T-helper 9 cell (primary cell): Measurements from ENCODE around the gene GABRB1.

Experiments
- DNase-seq: peaks from one replicate; pipeline ENCODE4 v3.0.0-alpha.2; 2020

The GABRB1 gene

DNA sequence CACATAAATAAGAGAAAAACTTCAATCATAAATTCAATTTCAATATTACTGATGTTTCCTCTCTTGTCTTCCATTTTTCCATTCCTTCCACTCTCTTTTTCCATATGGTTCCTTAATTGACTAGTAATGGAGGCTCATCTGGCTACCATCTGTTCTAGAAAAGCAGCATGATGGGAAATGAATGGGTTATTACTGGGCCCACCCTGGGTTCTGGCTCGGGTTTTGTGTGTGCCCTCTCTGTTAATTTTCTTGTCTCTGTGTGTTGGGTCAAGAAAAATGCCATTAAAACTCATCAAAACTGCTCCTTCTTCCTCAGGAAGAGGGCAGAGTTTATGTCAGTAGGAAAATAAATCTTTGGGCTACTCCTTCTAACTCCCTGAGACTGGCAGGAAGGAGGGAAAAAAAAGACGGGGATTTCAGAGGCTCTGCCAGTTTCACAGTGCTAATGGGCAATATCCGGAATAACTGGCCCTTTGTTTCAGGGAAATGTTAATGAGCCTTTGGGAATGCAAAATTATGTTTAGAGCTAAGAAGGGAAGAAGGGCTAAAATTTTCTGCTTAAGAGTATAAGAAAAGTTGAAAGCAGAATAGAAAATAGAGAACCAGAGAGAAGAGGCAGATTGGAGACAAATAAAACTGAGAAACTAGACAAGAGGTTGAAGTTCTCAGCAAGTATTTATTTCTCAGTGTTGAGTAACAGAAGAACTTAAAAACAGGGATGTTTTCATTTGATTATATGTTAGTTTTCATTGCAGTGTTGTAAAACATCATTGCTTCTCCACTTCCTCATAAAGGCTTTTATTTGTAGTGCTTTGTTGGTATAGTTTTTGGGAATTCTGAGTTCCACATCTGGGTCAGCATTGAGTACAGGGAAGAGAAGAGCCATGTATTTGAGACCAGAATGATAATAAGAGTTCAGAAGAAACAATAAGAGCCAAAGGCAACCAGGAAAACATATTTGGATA is 19.7 kb downstream of the GABRB1 start:
- DNase-seq: no peak

DNA sequence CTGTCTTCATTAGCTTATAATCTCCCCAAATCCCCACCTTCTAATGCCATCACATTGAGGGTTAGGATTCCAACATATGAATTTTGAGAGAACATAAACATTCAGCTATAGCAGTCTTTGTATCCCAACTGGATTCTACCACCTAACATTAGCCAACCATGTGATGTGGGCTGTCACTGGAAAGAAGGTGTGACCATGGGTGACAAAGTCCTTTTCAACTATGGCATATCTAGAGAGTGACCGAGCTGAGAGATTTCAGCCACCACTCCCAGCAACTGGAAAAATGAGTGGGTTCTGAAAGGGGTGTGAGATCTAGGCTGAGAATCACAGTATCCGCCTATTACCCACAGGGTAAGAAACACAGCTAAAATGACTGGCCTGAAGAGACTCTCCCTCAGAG is 22.1 kb downstream of the GABRB1 start:
- no peak for DNase-seq

DNA sequence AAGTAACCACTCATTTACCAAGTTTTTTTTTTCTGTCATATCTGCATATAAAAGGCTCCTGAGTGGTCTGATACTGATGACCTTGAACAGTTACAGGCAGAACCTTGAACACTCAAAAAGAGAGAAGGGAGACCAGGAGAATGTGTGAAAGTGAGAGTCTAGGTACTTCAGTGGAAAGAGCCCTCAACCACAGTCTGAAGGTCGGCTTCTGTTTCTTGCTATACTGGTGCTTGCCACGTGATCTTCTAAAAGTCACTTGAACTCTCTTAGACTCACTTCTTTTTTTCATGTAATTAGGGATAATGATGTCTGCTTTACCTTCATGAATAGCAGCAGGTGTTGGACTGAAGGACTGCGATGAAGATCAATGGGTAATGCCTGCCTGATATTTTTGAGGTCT is 22.8 kb downstream of the GABRB1 start:
- no peak for DNase-seq

DNA sequence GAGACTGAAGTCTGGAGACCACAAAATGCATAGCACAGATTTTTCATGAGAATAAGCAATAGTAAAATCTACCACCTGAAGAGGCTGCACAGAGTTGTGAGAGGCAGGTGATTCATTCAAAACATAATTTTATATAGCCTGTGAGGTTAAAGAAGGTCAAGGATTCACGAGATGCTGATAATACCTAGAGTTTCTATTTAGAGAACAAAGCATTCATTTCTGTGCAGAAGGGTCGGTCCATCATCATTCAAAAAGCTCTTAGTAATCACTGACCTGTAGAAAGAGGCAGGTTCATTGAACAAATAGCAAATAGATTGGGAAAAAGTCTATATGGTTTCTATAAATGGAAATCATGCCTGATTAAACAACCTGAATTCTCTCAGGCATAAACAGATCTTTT is 26.6 kb downstream of the GABRB1 start:
- DNase-seq: no peak

DNA sequence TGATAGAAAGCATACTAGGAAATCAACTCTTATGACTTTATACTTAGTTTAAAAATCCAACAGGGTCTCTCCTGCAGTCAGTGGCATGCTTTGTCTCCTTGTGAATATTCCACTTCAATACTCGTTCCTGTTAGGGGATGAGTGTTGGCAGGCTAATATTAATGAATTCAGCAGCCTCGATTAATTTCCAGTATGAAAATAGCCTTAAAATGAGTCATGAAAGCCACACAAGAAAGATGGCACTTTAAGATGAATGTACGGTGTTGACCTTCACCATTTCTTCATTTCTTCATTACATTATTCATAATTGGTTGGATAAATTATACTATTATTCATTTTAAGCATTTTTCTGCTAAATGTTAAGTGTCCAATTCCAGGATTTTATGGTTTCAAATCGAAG is 29.2 kb downstream of the GABRB1 start:
- no peak for DNase-seq

DNA sequence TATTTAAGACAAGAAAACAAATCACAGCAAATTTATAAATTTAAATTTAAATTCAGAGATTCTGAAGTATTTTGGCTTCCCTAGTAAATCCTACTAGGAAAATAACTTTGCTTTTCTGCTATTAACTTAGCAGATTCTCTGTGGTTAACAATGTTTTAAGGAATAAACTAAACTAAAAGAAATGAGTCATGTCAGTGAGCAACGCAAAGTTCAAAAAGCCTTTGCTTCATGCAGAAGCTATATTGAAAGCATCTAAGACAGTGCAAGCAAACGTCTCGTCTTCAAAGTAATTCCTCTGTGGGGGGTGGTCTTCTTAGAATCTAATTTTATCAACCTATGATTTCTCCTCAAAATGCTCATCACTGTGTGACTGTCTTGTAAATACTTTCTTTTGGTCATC is 30.1 kb downstream of the GABRB1 start:
- DNase-seq: no peak

DNA sequence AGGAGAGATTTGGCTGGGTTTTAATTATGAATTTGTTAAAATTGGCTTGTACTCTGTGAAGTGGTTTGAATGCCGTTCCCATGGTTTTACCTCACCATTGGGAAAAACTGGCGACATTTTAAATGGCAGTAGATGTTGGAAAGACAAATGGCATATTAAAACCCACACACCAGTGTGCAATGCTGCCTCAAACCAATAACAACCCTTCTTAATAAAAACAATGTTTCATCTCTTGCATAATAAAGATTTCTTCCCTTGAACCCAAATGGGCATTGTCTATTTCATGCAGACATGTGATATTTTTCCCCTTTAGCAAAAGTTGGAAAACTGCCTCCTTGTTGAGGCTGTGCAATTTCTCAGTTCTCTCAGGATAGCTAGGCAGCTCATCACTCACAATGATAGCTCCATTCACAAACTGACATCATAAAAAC is 33.7 kb downstream of the GABRB1 start:
- no peak for DNase-seq

DNA sequence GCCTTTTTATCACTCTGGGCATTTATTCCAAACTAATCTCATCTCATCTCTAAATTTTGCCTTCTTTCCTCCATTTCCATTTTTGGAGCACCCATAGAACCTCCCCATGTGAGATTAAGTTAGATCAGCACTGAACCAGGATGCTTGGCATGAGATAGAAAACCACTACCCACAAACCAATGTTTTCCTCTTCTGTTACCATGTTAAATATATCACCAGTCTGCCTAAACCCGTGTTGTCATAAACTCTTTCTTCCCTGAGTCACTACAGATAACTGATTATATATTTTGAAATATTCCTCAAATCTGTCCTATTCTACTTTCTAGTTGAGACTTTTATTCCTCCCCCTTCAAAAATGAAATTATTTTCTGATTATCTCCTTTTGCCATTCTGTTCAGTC is 37.6 kb downstream of the GABRB1 start:
- DNase-seq: no peak

DNA sequence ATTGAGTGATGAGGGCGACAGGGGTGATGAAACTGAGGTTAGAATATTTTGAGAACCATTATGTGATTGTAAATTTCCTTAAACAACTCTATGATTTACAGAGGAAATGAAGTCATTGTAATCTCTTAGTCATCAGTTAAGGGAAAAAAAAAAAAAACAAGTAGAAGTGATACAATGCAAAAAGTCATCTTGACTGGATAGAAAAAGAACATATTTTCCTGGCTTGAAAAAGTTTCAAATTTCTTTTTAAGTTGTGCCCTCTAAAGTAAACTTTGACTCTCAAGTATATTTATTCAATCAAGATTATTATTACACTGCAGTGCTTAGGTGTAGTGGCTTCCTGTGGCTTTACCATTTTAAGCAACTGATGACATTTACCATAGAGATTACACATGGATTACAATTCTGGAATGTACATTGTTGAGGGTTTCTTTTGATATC is 40.6 kb downstream of the GABRB1 start:
- no peak for DNase-seq

DNA sequence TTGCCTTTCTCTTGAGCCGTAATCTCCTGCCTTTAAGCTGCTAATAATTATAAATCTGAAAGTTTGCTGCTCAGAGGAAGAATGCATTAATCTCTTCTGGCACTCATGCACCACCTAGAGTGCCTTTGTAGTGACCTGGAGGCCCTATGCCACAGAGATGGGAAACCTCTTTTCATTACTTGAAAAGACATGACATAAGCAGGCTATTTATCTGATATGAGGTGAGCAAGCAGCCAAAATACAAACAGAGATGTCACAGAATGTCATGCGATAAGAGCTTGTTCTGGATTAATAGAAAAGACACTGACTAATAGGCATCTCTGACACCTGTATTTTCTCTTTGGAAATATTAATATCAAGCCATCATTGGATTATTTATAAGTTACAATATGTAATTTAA is 42.3 kb downstream of the GABRB1 start:
- no peak for DNase-seq

DNA sequence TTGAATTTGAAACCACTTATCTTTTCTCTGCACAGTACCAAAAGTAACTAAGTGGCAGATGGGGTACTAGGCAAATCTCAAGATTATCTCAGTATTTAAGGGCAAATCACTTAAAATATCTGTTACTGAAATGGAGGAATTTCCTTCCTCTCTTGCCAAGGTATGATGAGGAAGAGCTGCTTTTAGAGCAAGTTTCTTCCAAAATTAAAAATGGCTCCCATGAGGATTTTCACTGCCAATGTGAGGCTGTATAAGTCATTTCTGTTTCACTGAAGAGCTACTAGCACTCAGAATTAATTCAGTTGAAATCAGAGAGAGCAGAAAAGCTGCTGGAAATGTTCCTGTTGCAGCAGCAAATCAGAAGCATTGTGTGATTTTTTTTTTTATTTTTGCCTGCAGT is 43.4 kb downstream of the GABRB1 start:
- no peak for DNase-seq

DNA sequence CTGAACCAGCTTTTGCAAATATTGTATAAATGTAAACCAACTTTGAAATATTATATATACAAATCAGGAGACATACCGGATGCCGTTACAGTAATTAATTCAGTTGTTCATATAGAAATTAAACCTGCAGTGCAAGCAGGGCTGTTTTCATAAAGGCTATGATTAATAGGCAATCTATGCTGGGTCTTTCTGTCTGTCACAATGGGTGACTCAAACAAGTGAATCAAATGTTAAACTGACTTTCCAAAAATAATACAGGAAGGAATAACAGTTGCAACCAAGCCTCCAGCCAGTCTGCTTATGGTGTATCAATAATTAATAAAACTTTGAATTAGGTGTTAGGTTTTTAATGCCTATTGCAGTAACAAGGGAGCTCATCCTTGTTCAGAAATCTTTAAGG is 43.9 kb downstream of the GABRB1 start:
- no peak for DNase-seq

DNA sequence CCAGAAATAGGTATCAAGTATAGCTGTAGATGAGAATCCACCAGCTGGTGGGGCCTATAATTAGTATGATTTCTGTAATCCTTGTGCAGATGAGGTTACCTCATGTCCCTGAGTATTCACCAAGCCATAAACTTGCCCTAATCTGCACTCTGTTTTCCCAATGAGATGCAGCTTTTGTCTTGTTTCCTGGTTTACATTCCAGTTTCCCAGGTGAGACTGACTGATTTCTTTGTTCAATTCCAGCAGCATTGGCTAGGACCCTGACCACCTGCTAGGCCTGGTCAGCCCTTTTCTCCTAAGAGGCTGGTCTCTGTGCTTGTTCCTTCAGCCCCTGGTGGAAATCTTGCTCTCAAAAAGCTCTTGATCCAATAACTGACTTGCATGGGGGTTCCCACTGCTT is 44.6 kb downstream of the GABRB1 start:
- DNase-seq: no peak

DNA sequence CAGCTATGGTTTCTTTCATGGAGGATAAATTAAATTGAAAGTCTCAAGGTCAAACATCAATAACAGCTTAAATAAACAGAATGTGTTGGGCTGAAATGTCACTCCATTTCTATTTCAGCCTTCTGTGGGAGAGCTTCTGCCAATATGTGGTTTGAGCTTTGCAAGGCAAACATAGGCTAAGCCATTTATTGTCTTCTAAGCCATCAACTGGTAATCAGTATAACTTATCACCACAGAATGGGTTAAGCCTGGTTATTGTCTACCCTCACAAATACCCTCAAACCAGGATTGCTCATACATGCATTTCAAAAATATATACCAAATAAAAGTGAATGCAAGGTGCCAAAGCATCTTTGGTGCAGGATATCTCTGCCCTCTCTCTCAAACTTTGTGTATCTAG is 52.7 kb downstream of the GABRB1 start:
- no peak for DNase-seq

DNA sequence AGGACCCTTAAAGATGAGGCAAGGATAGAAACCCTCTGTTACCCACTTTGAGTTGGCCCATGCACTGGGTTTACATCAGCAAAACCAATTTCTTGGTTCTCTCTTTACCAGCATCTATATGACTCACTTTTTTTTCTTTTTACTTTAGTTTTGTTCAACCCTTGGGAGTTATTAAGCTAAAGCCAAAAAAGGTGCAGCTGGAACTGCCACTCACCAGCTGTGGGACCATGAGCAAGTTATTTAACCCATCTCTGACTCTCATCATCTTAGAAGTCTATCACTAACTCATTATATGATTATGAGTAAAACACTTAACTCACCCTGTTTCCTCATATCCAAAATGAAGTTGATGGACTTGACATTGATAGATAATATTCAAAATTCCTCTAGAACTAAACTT is 53.4 kb downstream of the GABRB1 start:
- no peak for DNase-seq

DNA sequence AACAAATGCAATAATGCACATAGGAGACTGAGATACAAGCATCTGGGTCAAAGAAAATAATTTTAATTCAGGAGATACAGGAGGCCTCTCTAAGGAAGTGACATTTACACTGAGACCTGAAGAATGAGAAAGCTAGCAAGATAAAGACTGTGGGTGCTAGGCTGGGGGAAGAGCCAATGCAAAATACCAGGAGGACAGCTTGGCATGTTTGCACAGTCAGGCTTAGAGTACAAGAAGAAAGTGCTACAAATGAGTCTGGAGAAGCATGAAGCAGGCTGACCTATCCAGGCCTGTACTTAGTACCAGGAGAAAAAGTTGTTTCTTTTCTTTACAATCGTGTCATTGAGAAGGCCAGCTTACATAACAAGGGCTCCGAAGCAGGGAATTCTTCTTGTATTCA is 56.9 kb downstream of the GABRB1 start:
- no peak for DNase-seq

DNA sequence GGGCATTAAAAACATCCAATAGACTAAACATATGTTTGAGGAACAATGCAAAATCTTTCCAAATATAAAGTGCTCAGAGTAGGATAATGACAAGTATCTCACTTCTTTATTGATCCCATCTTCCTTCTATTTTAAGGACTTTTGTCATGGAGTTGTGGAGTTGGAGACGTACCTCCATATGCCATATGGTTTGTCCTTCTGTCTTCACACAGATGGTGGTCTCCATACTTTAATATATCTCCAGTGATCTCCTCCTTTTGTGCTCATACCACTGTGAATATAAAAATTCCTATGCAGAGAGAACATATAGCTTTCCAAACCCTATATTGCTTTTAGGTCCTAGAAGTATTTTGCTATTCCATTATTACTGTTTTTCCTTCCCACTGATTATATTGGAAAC is 64.5 kb downstream of the GABRB1 start:
- DNase-seq: no peak

DNA sequence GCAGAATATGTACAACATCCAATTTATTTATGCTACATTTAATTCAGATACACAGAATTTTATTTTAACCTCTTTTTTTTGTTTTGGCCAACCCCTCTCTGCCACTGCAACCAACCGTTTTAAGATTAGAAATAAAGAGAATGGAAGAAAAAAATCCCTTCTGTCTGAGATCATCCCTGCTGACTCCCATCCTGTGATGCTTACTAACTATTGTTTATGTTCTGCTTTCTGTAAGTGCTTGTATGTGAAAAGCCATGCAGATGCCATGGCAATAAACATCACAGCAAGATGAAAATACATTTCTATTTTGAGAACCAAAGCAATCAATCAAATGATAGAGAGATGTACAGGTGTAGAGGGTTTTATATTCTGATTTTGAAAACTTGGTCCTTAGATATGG is 70.1 kb downstream of the GABRB1 start:
- DNase-seq: no peak

DNA sequence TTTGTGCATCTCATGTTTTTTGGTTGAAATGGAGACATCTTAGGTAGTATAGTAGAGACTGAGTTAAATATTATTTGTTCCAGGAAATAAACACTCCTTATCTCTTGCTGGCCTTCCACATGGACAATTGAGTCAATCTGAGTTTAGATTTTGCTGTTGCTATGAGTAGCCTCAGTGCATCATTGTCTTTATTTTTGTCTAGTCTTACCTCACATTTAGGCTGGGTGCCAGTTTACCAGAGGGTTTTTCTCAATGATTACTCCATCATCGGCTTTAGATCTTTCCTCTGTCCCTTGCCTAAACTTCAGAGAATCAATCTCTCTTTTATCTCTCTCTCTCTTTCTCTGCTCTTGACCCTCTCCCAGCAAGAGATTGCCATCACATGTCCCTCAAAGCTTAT is 73.6 kb downstream of the GABRB1 start:
- DNase-seq: no peak

DNA sequence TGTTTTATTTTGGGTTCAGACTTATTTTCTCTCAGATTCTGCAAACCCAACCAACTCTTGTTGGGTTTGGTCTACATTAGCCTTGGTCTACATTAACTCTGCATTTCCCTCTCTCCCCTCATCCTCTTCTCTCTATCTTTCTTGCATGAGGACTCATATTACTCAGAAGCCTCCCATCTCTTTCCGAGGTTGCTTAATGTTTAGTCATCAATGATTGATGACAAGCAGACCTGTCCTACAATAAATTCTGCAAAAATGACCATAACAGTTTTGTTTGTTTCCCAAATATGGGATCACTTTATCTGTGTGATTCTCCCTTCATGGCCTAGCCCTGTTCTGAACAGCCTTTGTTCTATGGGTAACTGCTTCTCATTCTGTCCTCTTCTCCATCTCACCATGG is 75.2 kb downstream of the GABRB1 start:
- DNase-seq: no peak

DNA sequence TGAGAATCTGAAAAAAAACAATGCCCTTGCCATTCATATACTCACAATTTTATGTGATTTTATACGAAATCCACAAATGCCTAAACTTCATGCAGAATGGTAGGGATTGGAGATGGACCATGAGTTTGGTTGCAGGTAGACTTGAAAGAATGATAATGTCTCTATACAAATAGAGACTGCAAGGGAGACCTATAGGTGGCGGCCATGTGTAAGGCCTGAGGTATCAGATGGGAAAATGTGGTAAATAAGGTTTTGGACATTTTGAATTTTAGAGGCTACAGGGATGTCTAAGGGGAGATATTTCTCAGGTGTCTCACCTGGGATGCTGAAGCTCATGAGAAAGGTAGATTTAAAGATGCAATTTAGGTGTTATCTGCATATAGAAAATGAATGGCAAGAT is 78.0 kb downstream of the GABRB1 start:
- no peak for DNase-seq

DNA sequence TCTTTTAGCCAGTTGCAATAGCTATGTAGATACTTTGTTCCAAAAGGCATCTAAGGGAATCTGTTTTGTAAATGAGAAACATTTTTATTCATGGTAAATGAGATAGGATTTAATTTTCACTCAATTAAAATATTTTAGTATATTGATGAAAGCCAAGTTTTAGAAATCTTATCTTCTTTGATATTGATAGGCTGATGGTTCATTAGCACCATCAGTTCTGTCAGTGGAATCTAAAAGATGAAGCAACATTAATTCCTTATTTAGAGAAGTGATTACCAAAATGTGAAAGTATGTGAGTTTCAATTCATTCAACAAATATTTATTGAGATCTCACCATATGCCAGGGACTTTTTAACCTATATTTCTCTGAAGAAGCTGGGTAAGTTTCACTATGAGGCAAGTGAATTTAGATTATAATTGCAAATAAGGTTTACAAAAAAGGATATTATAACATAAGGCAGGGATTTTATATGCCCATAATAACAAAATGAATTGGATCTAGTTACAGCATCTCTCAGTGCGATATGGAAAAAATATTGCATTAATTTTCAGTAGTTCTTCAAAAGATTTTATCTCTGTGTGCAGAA is 79.3 kb downstream of the GABRB1 start:
- no peak for DNase-seq

DNA sequence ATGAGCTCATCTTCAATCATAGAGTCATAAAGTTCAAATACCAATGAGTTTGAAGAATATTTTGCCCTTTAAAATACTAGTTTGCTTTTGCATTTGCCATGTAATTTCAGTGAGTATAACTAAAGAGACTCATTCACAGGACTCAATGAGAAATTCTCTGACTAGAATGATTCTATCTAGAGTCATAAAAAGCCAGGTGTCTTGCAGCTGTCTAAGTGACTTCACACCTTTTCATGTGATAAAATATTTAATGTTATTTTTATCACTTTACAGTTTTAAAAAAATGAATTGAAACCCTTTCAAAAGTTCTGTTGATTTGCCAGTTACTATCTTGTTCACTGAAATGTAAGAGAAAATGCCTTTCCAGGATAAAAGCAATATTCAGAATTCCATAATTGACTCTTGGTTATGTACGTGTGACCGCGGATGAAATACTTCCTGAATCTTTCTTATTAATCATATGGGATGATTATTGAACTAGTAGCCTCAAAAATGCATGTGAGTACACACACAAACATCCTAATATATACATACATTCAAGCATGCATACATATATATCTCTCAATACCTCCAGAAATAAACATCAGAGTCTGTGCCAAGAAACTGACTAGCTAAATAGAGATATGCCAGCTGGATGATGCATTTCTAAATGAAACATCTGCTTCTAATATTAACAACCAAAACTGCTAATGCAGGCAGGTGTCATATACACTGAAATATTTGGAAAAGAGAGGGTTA is 87.0 kb downstream of the GABRB1 start:
- no peak for DNase-seq

DNA sequence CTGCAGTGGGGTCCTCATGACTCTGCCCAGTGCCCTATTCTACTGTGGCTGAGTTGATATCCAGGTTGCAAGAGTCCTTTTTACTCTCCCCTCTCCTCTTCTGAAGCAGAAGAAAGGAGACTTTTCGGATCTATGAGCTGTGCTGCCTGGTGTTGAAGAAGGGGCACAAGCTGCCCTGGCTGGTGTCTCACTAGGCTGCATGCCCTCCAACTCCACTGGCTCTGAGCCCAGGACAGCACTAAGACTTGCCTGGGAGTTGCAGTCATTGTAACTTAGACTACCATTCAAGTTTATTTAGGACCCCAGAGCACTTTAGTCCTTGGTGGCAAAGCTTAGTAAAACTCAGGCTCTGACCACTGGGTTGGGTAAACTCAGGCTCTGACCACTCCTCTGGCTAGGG is 89.4 kb downstream of the GABRB1 start:
- no peak for DNase-seq
